Measurements from ENCODE around the gene ALOX15B.
"Not testable (repeated sequence)": the region's sequence is repeated elsewhere in the genome, so short reads cannot be mapped to it uniquely, and the experiment has no call there.

DNA sequence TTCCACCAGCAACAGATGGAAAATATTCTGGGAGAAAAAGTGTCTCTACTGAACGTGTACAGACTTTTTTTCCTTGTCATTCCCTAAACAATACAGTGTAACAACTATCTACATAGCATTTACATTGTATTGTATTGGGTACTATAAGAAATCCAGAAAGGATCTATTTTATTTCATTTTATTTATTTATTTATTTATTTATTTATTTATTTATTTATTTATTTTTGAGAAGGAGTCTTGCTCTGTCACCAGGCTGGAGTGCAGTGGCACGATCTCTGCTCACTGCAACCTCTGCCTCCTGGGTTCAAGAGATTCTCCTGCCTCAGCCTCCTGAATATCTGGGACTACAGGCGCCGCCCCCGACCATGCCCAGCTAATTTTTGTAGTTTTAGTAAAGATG, 39.1 kb downstream of the ALOX15B start:
- not testable (repeated sequence) for TF ChIP-seq SP1 (CRISPR knock-in tag; IDR thresholded peaks at IDR 0.05); MYNN (IDR thresholded peaks at IDR 0.05); MYNN (CRISPR knock-in tag; IDR thresholded peaks at IDR 0.05); TEAD4 (IDR thresholded peaks at IDR 0.05; ENCODE audit: low read length); TEAD4 (CRISPR knock-in tag; IDR thresholded peaks at IDR 0.05; ENCODE audit: borderline replicate concordance); KDM2B (CRISPR knock-in tag; IDR thresholded peaks at IDR 0.05); SMAD1 (IDR thresholded peaks at IDR 0.05; ENCODE audit: low read depth, low read length, partially characterized antibody); GTF2E2 (tag; IDR thresholded peaks at IDR 0.05); KLF16 (IDR thresholded peaks at IDR 0.05); CBFA2T2 (conservative IDR thresholded peaks at IDR 0.05); RCOR1 (IDR thresholded peaks at IDR 0.05; ENCODE audit: borderline replicate concordance in 1 of 2, low read depth in 2 of 2, low read length in 2 of 2)
- TF ChIP-seq, protein P1, sequence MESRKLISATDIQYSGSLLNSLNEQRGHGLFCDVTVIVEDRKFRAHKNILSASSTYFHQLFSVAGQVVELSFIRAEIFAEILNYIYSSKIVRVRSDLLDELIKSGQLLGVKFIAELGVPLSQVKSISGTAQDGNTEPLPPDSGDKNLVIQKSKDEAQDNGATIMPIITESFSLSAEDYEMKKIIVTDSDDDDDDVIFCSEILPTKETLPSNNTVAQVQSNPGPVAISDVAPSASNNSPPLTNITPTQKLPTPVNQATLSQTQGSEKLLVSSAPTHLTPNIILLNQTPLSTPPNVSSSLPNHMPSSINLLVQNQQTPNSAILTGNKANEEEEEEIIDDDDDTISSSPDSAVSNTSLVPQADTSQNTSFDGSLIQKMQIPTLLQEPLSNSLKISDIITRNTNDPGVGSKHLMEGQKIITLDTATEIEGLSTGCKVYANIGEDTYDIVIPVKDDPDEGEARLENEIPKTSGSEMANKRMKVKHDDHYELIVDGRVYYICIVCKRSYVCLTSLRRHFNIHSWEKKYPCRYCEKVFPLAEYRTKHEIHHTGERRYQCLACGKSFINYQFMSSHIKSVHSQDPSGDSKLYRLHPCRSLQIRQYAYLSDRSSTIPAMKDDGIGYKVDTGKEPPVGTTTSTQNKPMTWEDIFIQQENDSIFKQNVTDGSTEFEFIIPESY (CRISPR knock-in tag; IDR thresholded peaks at IDR 0.05): not testable (repeated sequence)
- TF ChIP-seq, protein P2, sequence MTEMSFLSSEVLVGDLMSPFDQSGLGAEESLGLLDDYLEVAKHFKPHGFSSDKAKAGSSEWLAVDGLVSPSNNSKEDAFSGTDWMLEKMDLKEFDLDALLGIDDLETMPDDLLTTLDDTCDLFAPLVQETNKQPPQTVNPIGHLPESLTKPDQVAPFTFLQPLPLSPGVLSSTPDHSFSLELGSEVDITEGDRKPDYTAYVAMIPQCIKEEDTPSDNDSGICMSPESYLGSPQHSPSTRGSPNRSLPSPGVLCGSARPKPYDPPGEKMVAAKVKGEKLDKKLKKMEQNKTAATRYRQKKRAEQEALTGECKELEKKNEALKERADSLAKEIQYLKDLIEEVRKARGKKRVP (CRISPR knock-in tag; IDR thresholded peaks at IDR 0.05): not testable (repeated sequence)
- TF ChIP-seq, protein P3, sequence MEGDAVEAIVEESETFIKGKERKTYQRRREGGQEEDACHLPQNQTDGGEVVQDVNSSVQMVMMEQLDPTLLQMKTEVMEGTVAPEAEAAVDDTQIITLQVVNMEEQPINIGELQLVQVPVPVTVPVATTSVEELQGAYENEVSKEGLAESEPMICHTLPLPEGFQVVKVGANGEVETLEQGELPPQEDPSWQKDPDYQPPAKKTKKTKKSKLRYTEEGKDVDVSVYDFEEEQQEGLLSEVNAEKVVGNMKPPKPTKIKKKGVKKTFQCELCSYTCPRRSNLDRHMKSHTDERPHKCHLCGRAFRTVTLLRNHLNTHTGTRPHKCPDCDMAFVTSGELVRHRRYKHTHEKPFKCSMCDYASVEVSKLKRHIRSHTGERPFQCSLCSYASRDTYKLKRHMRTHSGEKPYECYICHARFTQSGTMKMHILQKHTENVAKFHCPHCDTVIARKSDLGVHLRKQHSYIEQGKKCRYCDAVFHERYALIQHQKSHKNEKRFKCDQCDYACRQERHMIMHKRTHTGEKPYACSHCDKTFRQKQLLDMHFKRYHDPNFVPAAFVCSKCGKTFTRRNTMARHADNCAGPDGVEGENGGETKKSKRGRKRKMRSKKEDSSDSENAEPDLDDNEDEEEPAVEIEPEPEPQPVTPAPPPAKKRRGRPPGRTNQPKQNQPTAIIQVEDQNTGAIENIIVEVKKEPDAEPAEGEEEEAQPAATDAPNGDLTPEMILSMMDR (IDR thresholded peaks at IDR 0.05 in 2 of 3, conservative IDR thresholded peaks at IDR 0.05 in 1 of 3; ENCODE audit: insufficient read depth in 2 of 3, low read depth in 1 of 3, low read length in 3 of 3): not testable (repeated sequence)
